ENCODE data around the gene CPVL.

DNA sequence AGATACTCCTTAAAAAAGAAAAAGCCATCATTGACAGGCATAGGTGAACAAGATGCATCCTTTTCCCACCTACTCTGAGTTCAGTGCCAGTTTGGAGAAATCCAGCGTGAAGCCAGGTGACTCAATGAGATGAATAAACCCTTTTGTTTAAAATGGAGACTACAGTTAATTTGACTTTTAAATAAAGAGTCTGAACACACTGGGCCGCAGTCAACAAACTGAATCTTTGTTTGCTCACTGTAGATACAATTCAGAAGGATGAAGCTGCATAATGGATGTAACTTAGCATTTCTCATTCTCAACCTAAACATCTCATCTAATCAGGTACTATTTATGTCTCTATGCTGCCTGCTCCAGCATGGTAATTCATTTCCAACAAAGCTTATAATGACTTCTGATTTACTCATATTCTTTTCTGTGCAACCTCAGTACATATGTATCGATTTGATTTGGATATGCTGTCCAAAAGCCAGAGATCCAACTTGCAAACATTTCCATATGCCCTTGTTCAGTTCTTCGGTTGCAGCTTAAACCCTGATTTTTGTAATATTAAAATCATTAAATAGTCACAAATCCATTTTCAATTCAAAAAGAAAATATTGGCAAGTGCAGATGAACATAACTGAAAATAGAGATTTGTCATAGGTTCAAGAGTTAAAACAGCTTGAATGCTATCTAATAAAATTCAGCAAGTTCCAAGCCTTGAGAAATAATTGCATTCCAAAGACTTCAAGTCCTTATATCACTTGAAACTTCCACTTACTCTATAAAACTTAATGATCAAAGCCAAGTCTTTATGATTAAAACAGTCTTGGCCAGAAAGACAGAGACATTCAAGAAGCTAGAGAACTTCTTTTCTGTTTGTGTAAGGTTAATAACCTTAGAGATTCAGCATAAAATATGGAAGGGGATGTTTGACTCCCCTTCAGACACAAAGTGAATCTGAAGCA lies 67.8 kb downstream of the CPVL start:
- TF ChIP-seq, protein P1, sequence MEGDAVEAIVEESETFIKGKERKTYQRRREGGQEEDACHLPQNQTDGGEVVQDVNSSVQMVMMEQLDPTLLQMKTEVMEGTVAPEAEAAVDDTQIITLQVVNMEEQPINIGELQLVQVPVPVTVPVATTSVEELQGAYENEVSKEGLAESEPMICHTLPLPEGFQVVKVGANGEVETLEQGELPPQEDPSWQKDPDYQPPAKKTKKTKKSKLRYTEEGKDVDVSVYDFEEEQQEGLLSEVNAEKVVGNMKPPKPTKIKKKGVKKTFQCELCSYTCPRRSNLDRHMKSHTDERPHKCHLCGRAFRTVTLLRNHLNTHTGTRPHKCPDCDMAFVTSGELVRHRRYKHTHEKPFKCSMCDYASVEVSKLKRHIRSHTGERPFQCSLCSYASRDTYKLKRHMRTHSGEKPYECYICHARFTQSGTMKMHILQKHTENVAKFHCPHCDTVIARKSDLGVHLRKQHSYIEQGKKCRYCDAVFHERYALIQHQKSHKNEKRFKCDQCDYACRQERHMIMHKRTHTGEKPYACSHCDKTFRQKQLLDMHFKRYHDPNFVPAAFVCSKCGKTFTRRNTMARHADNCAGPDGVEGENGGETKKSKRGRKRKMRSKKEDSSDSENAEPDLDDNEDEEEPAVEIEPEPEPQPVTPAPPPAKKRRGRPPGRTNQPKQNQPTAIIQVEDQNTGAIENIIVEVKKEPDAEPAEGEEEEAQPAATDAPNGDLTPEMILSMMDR (IDR thresholded peaks at IDR 0.05), result no peak
- no peak for TF ChIP-seq POLR2AphosphoS5 (IDR thresholded peaks at IDR 0.05; ENCODE audit: low read depth, low read length)
- TF ChIP-seq SIN3A (IDR thresholded peaks at IDR 0.05; ENCODE audit: borderline replicate concordance, insufficient read depth, low read depth, low read length), result no peak
- TF ChIP-seq, protein P2, sequence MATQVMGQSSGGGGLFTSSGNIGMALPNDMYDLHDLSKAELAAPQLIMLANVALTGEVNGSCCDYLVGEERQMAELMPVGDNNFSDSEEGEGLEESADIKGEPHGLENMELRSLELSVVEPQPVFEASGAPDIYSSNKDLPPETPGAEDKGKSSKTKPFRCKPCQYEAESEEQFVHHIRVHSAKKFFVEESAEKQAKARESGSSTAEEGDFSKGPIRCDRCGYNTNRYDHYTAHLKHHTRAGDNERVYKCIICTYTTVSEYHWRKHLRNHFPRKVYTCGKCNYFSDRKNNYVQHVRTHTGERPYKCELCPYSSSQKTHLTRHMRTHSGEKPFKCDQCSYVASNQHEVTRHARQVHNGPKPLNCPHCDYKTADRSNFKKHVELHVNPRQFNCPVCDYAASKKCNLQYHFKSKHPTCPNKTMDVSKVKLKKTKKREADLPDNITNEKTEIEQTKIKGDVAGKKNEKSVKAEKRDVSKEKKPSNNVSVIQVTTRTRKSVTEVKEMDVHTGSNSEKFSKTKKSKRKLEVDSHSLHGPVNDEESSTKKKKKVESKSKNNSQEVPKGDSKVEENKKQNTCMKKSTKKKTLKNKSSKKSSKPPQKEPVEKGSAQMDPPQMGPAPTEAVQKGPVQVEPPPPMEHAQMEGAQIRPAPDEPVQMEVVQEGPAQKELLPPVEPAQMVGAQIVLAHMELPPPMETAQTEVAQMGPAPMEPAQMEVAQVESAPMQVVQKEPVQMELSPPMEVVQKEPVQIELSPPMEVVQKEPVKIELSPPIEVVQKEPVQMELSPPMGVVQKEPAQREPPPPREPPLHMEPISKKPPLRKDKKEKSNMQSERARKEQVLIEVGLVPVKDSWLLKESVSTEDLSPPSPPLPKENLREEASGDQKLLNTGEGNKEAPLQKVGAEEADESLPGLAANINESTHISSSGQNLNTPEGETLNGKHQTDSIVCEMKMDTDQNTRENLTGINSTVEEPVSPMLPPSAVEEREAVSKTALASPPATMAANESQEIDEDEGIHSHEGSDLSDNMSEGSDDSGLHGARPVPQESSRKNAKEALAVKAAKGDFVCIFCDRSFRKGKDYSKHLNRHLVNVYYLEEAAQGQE (IDR thresholded peaks at IDR 0.05; ENCODE audit: insufficient read depth in 1 of 2, low read depth in 2 of 2, low read length in 1 of 2), result no peak
- no peak for TF ChIP-seq TCF7L2 (IDR thresholded peaks at IDR 0.05; ENCODE audit: low read depth, low read length)

Data from Panc1 (cell line).